GM12878 (cell line): Measurements from ENCODE around the gene STKLD1. TPM values are rescaled to one million over a fixed set of nuclear protein-coding genes. Genes with fewer than 3 reads are reported as not detected.

Source experiments
- ATAC-seq: fragments of 200-7000 bp; cut with Tn5 transposase; 3 replicates; pipeline ENCODE4 v1.9.1; 2020; ENCODE audit warnings: mild to moderate bottlenecking, moderate library complexity
- BruUV-seq: library from RNA; stranded (reverse); fragments of 400-500 nt; replicated peaks from 2 replicates; lab custom pipeline; 2021; lab: Mats Ljungman, UMichigan
- CTCF ChIA-PET: fragments of 300-600 bp; sonication (Branson Sonifier 250); formaldehyde crosslinking; extraction: SDS; loops from one replicate; lab custom pipeline; 2021; ENCODE audit warnings: inconsistent platforms; lab: Yijun Ruan, JAX
- POLR2A ChIA-PET: fragments of 350-600 bp; formaldehyde crosslinking; extraction: SDS; loops from one replicate; lab custom pipeline; 2021; ENCODE audit warnings: inconsistent platforms; lab: Charles Lee
- RAD21 ChIA-PET: fragments of 300-600 bp; sonication (Branson Sonifier 250); formaldehyde crosslinking; loops from one replicate; lab custom pipeline; 2023; ENCODE audit warnings: antibody characterized with exemption; ENCODE audit not compliant: unreplicated experiment; lab: Charles Lee
- SMC1A ChIA-PET: fragments of 300-600 bp; sonication (Branson Sonifier 250); formaldehyde crosslinking; loops from one replicate; lab custom pipeline; 2023; ENCODE audit not compliant: unreplicated experiment, uncharacterized antibody; lab: Charles Lee
- DNase-seq: peaks from one replicate; pipeline ENCODE4 v3.0.0-alpha.2; 2011; ENCODE audit warnings: low read depth, low spot score
- FAIRE-seq: peaks from 3 replicates; lab custom pipeline; 2011; peaks lifted over from hg19 to GRCh38; lab: Jason Lieb, UNC
- H2AFZ ChIP-seq: 2 replicates; pipeline ENCODE4 v1.6.0; 2011; ENCODE audit warnings: low read depth, low read length, control low read depth; ENCODE audit not compliant: control insufficient read depth
- H3K27ac ChIP-seq: 2 replicates; pipeline ENCODE4 v1.5.1; 2011; ENCODE audit warnings: control low read depth; ENCODE audit not compliant: control insufficient read depth, insufficient read depth
- H3K27me3 ChIP-seq, 2 experiments: replicated peaks in 1 of 2; 2 replicates each; pipeline versions ENCODE4 v1.6.0 to v1.6.1; 2011; ENCODE audit warnings: low read length in 1 of 2; ENCODE audit not compliant: control insufficient read depth in 2 of 2, insufficient read depth in 2 of 2
- H3K36me3 ChIP-seq, 2 experiments: 2 replicates each; pipeline ENCODE4 v1.5.1; 2011; ENCODE audit warnings: low read length in 1 of 2; ENCODE audit not compliant: control insufficient read depth in 2 of 2, insufficient read depth in 2 of 2
- H3K4me1 ChIP-seq: 2 replicates; pipeline ENCODE4 v1.6.1; 2011; ENCODE audit warnings: mild to moderate bottlenecking, low read length, moderate library complexity, mixed read lengths; ENCODE audit not compliant: control insufficient read depth, insufficient read depth
- H3K4me2 ChIP-seq: 2 replicates; pipeline ENCODE4 v1.6.0; 2011; ENCODE audit warnings: control low read depth; ENCODE audit not compliant: control insufficient read depth, insufficient read depth
- H3K4me3 ChIP-seq: fragments of 200-600 bp; sonication (generic); 2 replicates; pipeline ENCODE4 v1.5.1; 2016
- H3K79me2 ChIP-seq: 2 replicates; pipeline ENCODE4 v1.6.0; 2011; ENCODE audit warnings: low read length; ENCODE audit not compliant: control insufficient read depth, insufficient read depth
- H3K9ac ChIP-seq: 2 replicates; pipeline ENCODE4 v1.8.0; 2011; ENCODE audit warnings: low read length, control low read depth, mixed read lengths; ENCODE audit not compliant: control insufficient read depth, insufficient read depth
- H3K9me3 ChIP-seq: replicated peaks from 3 replicates; pipeline ENCODE4 v1.5.1; 2011; ENCODE audit warnings: mild to moderate bottlenecking, low read length; ENCODE audit not compliant: control insufficient read depth, insufficient read depth
- H4K20me1 ChIP-seq: 2 replicates; pipeline ENCODE4 v1.6.0; 2011; ENCODE audit not compliant: control insufficient read depth, insufficient read depth
- BMI1 ChIP-seq: fragments of 450-650 bp; IDR thresholded peaks from 2 replicates; pipeline ENCODE4 v1.6.1; 2016; ENCODE audit warnings: mild to moderate bottlenecking, moderate library complexity, borderline replicate concordance
- BRCA1 ChIP-seq: IDR thresholded peaks from 2 replicates; pipeline ENCODE4 v1.6.1; 2011; ENCODE audit warnings: low read depth, low read length, improper control_type of control experiment
- CTCF ChIP-seq, 3 experiments: IDR thresholded peaks in 2 of 3; conservative IDR thresholded peaks in 1 of 3; 2 replicates each; pipeline ENCODE4 v1.5.1; 2011; ENCODE audit warnings: low read depth in 3 of 3, low read length in 3 of 3, mild to moderate bottlenecking in 3 of 3, control low read depth in 2 of 3, moderate library complexity in 2 of 3, inconsistent platforms in 1 of 3, mixed read lengths in 1 of 3; ENCODE audit not compliant: control insufficient read depth in 2 of 3, insufficient read depth in 1 of 3; ENCODE audit errors: extremely low read depth in 1 of 3
- CUX1 ChIP-seq: IDR thresholded peaks from 2 replicates; pipeline ENCODE4 v1.6.1; 2012; ENCODE audit warnings: improper control_type of control experiment, low read depth, low read length; ENCODE audit not compliant: insufficient replicate concordance
- ELK1 ChIP-seq: IDR thresholded peaks from 2 replicates; pipeline ENCODE4 v1.6.1; 2012; ENCODE audit warnings: low read depth, low read length, improper control_type of control experiment
- IRF3 ChIP-seq: fragments of 450-650 bp; IDR thresholded peaks from 2 replicates; pipeline ENCODE4 v1.6.1; 2014; ENCODE audit warnings: mild to moderate bottlenecking
- KAT2A ChIP-seq: conservative IDR thresholded peaks from 2 replicates; pipeline ENCODE4 v1.6.1; 2011; ENCODE audit warnings: low read depth, low read length; ENCODE audit not compliant: control insufficient read depth
- MTA3 ChIP-seq: IDR thresholded peaks from 2 replicates; pipeline ENCODE4 v1.6.1; 2012; ENCODE audit warnings: low read length, inconsistent platforms, borderline replicate concordance
- NFYA ChIP-seq: IDR thresholded peaks from 2 replicates; pipeline ENCODE4 v1.6.1; 2011; ENCODE audit warnings: low read depth, mild to moderate bottlenecking, low read length, improper control_type of control experiment, borderline replicate concordance
- NRF1 ChIP-seq: conservative IDR thresholded peaks from 2 replicates; pipeline ENCODE4 v1.6.1; 2011; ENCODE audit warnings: mild to moderate bottlenecking, low read depth, low read length, improper control_type of control experiment
- SIN3A ChIP-seq: IDR thresholded peaks from 2 replicates; pipeline ENCODE4 v1.6.1; 2012; ENCODE audit warnings: low read depth, low read length, improper control_type of control experiment
- ZSCAN29 ChIP-seq: fragments of 450-650 bp; IDR thresholded peaks from 2 replicates; pipeline ENCODE4 v1.6.1; 2017; ENCODE audit warnings: mild to moderate bottlenecking, moderate library complexity
- WGBS: methylation state at CpG from one replicate; pipeline ENCODE4 v1.1.6; 2016; ENCODE audit warnings: low lambda C conversion rate; ENCODE audit not compliant: insufficient replicate concordance, insufficient coverage; ENCODE audit errors: missing lambda C conversion rate; 5-methylcytosine and 5-hydroxymethylcytosine counted together
- in situ Hi-C: fragments of 300-500 bp; cut with MboI; formaldehyde crosslinking; loops from 9 replicates; pipeline ENCODE4 v1.14.3; 2018; ENCODE audit warnings: mixed read lengths
- intact Hi-C: fragments of 100-400 bp; cut with micrococcal nuclease; formaldehyde crosslinking; loops from one replicate; pipeline ENCODE4 v1.14.2; 2022; ENCODE audit not compliant: unreplicated experiment
- polyA plus RNA-seq, 11 experiments: library from polyadenylated mRNA; depleted of rRNA in 4 of 11; unstranded in 6 of 11; stranded (reverse) in 5 of 11; fragments of >200 nt; fragmentation: Nextera tagmentation in 4 of 11; fragmentation: Illumina TruSeq in 1 of 11; extraction: Ambion mirVana in 4 of 11; extraction: Trizol in 1 of 11; gene quantifications; 1 replicate in 1 of 11; 2 replicates in 10 of 11; pipeline versions ENCODE4 v1.2.1 to v1.2.3, GENCODE V29; 2011 to 2016; ENCODE audit warnings: inconsistent platforms in 2 of 11, missing spikeins in 2 of 11, low read depth in 1 of 11
- total RNA-seq, 4 experiments: library from RNA; depleted of rRNA in 3 of 4; stranded (reverse); fragments of >200 nt in 3 of 4; fragmentation: Illumina TruSeq in 1 of 4; extraction: Trizol in 1 of 4; gene quantifications; 2 replicates each; pipeline versions ENCODE4 v1.2.1 to v1.2.3, GENCODE V29; 2013 to 2021

The STKLD1 gene
- total and polyA plus RNA-seq, 10 of the 15 experiments (the other 5 are each of a cell fraction or from before 2014, with no cell fraction given): 0.07 to 0.40 (median 0.29) TPM; not detected in 4

GRCh38 chr9:133385452-133385851, 9.3 kb downstream of the STKLD1 start:
- Histone ChIP-seq H3K79me2 (no peaks in the 10 kb centered on the region), H3K9ac (no peak overlapping the region), H3K27me3 (no peaks in the 10 kb centered on the region), H3K4me1 (no peaks in the 10 kb centered on the region), H4K20me1 (no peaks in the 10 kb centered on the region), H2AFZ (no peak overlapping the region), H3K4me2 (no peak overlapping the region), H3K4me3 (no peak overlapping the region), H3K27ac (no peak overlapping the region), H3K9me3 (no peaks in the 10 kb centered on the region), H3K36me3 (no peaks in the 10 kb centered on the region)
- no peak for FAIRE-seq
- no TSS peak for BruUV-seq
- ChIA-PET RAD21 (no interaction called here), POLR2A (no interaction called here), CTCF (no interaction called here), SMC1A (no interaction called here)
- 34% methylated on average over 14 of the region's 14 CpGs for WGBS
- no peak for DNase-seq
- intact Hi-C loops: no loop called here
- in situ Hi-C loops: no loop called here
- ATAC-seq: no peak
- no peak for TF ChIP-seq BRCA1
- no peak for TF ChIP-seq MTA3
- no peak for TF ChIP-seq CUX1
- no peak for TF ChIP-seq BMI1
- TF ChIP-seq NRF1: no peak
- TF ChIP-seq CTCF (IDR thresholded peaks at IDR 0.05 in 2 of 3, conservative IDR thresholded peaks at IDR 0.05 in 1 of 3; ENCODE audit: control insufficient read depth in 2 of 3, extremely low read depth in 1 of 3, insufficient read depth in 1 of 3, low read depth in 3 of 3, low read length in 3 of 3): no peak
- no peak for TF ChIP-seq KAT2A
- no peak for TF ChIP-seq ELK1
- TF ChIP-seq SIN3A: no peak
- no peak for TF ChIP-seq IRF3
- TF ChIP-seq ZSCAN29: no peak
- TF ChIP-seq NFYA: no peak
